Neural progenitor cell (in vitro differentiated cells): ENCODE data around the gene RLN2. TPM values are rescaled to one million over a fixed set of nuclear protein-coding genes. Genes with fewer than 3 reads are reported as not detected.

ENCODE experiments used
- DNase-seq: peaks from one replicate; pipeline ENCODE4 v3.0.0-alpha.2; 2016; ENCODE audit warnings: low spot score
- H2AFZ ChIP-seq: fragments of 200-600 bp; sonication (generic); replicated peaks from 2 replicates; pipeline ENCODE4 v1.6.1; 2016; ENCODE audit warnings: antibody characterized with exemption
- H3F3A ChIP-seq: fragments of 200-600 bp; sonication (generic); 2 replicates; pipeline ENCODE4 v1.6.1; 2016; ENCODE audit warnings: antibody characterized with exemption, low read depth
- H3K27ac ChIP-seq: fragments of 200-600 bp; sonication (generic); 2 replicates; pipeline ENCODE4 v1.5.1; 2016; ENCODE audit warnings: mild to moderate bottlenecking
- H3K27me3 ChIP-seq: fragments of 200-600 bp; sonication (generic); 2 replicates; pipeline ENCODE4 v1.6.1; 2016; ENCODE audit warnings: mild to moderate bottlenecking, moderate library complexity
- H3K36me3 ChIP-seq: fragments of 200-600 bp; sonication (generic); 2 replicates; pipeline ENCODE4 v1.5.1; 2016
- H3K4me1 ChIP-seq: fragments of 200-600 bp; sonication (generic); 2 replicates; pipeline ENCODE4 v1.6.1; 2016; ENCODE audit warnings: mixed run types
- H3K4me2 ChIP-seq: fragments of 200-600 bp; sonication (generic); 2 replicates; pipeline ENCODE4 v1.6.1; 2016
- H3K4me3 ChIP-seq: fragments of 200-600 bp; sonication (generic); 2 replicates; pipeline ENCODE4 v1.5.1; 2016
- H3K79me2 ChIP-seq: fragments of 200-600 bp; sonication (generic); 2 replicates; pipeline ENCODE4 v1.6.1; 2016; ENCODE audit warnings: low read depth
- H3K9ac ChIP-seq: fragments of 200-600 bp; sonication (generic); 2 replicates; pipeline ENCODE4 v1.6.1; 2016
- H3K9me3 ChIP-seq: fragments of 200-600 bp; sonication (generic); 2 replicates; pipeline ENCODE4 v1.5.1; 2016; ENCODE audit warnings: low read depth
- H4K20me1 ChIP-seq: fragments of 200-600 bp; sonication (generic); 2 replicates; pipeline ENCODE4 v1.6.1; 2016; ENCODE audit warnings: low read depth
- H3K27ac Mint-ChIP-seq: 3 replicates; pipeline ENCODE4 v1.8.0; 2021; ENCODE audit warnings: mixed read lengths
- H3K27me3 Mint-ChIP-seq: 2 replicates; pipeline ENCODE4 v1.8.0; 2022; ENCODE audit warnings: low read depth, mild to moderate bottlenecking, inconsistent platforms, moderate library complexity, mixed read lengths; ENCODE audit not compliant: insufficient read depth
- H3K36me3 Mint-ChIP-seq: 3 replicates; pipeline ENCODE4 v1.8.0; 2021; ENCODE audit warnings: mixed read lengths
- H3K4me1 Mint-ChIP-seq: 3 replicates; pipeline ENCODE4 v1.8.0; 2021; ENCODE audit warnings: mixed read lengths
- H3K4me3 Mint-ChIP-seq: 3 replicates; pipeline ENCODE4 v1.8.0; 2021; ENCODE audit warnings: mild to moderate bottlenecking, moderate library complexity, mixed read lengths
- H3K9me3 Mint-ChIP-seq: 3 replicates; pipeline ENCODE4 v1.8.0; 2020; ENCODE audit warnings: mixed read lengths
- CTCF ChIP-seq: fragments of 200-600 bp; sonication (generic); IDR thresholded peaks from 2 replicates; pipeline ENCODE4 v1.5.1; 2017; ENCODE audit warnings: antibody characterized with exemption, mild to moderate bottlenecking
- EZH2phosphoT487 ChIP-seq: fragments of 200-600 bp; sonication (generic); IDR thresholded peaks from 2 replicates; pipeline ENCODE4 v1.6.1; 2017; ENCODE audit warnings: antibody characterized with exemption
- small RNA-seq: library from RNA; depleted of rRNA; stranded (forward); fragments of <200 nt; gene quantifications from one replicate; pipeline ENCODE3, GENCODE V24; 2015
- total RNA-seq: library from RNA; depleted of rRNA; stranded (reverse); fragments of >200 nt; gene quantifications from 2 replicates; pipeline ENCODE4 v1.2.3, GENCODE V29; 2015; ENCODE audit warnings: low replicate concordance

Gene RLN2
- total RNA-seq, 1 donor from 2014 or later = 12.6 TPM

GRCh38 chr9:5263351-5264218, 40.9 kb downstream of the RLN2 start:
- H3K4me1 Mint-ChIP-seq = no peaks in the 10 kb centered on the region
- no peaks in the 10 kb centered on the region for H3K36me3 Mint-ChIP-seq
- no peak overlapping the region for H3K27ac Mint-ChIP-seq

More at GRCh38 chr9:5263351-5264218, 40.9 kb downstream of the RLN2 start:
- H3K36me3 ChIP-seq = no peaks in the 10 kb centered on the region
- DNase-seq = peak; percentile 32
- Mint-ChIP-seq H3K4me3 (no peak overlapping the region), H3K27me3 (peaks cover 2% of the 10 kb centered on the region), H3K9me3 (no peaks in the 10 kb centered on the region)
- H3F3A ChIP-seq = no peaks in the 10 kb centered on the region
- H2AFZ ChIP-seq = peak overlapping the region; percentile 46
- H3K4me3 ChIP-seq = no peak overlapping the region
- H3K79me2 ChIP-seq = no peaks in the 10 kb centered on the region
- H3K9ac ChIP-seq = no peak overlapping the region
- H4K20me1 ChIP-seq = no peaks in the 10 kb centered on the region
- H3K4me1 ChIP-seq = no peaks in the 10 kb centered on the region
- no peaks in the 10 kb centered on the region for H3K9me3 ChIP-seq
- H3K4me2 ChIP-seq = no peak overlapping the region
- TF ChIP-seq CTCF (peak; percentile 34), EZH2phosphoT487 (no peak)
- H3K27ac ChIP-seq = no peak overlapping the region
- no peaks in the 10 kb centered on the region for H3K27me3 ChIP-seq

Small RNAs within 50 kb of the gene (small RNA-seq; reads per million reads assigned to genes)
- not detected for gene HMGN2P31

Other genes with a start within 250 kb of the RLN2 start
- gene INSL6, start 119.1 kb downstream of the RLN2 start, total RNA-seq = not detected in 2 replicates
- not detected in 2 replicates for gene INSL4, start 73.3 kb downstream of the RLN2 start, total RNA-seq
- 1.5 and 2.2 TPM in 2 replicates for gene RLN1, start 35.2 kb upstream of the RLN2 start, total RNA-seq
- 37.7 and 38.4 TPM in 2 replicates for gene PLGRKT, start 133.2 kb upstream of the RLN2 start, total RNA-seq
- gene CD274, start 145.8 kb upstream of the RLN2 start, total RNA-seq = not detected in 2 replicates
- not detected in 2 replicates for gene PDCD1LG2, start 205.8 kb upstream of the RLN2 start, total RNA-seq